ENCODE results near the gene RPL38.

Gene RPL38

GRCh38 chr17:74196541-74197317, 6.7 kb upstream of the RPL38 start:
- Histone ChIP-seq H3K4me3 (ENCODE audit: low read depth in 1 of 2, low read length in 2 of 2) (no peak overlapping the region), H2AFZ (ENCODE audit: low read depth, low read length) (no peak overlapping the region), H3K36me3 (ENCODE audit: insufficient read depth, low read length) (no peaks in the 10 kb centered on the region), H4K20me1 (ENCODE audit: insufficient read depth, low read length) (no peaks in the 10 kb centered on the region; the same call in 1 of the 2 replicates), H3K27ac (ENCODE audit: low read length) (no peak overlapping the region), H3K4me1 (ENCODE audit: insufficient read depth, low read length) (no peaks in the 10 kb centered on the region), H3K27me3 (ENCODE audit: insufficient read depth, low read length, poor library complexity) (peaks cover 35% of the 10 kb centered on the region), H3K79me2 (ENCODE audit: insufficient read depth, low read length) (no peaks in the 10 kb centered on the region), H3K4me2 (ENCODE audit: insufficient read depth, low read length) (no peak overlapping the region), H3K9me3 (ENCODE audit: insufficient read depth, low read length, severe bottlenecking) (no peaks in the 10 kb centered on the region), H3K9ac (ENCODE audit: low read depth, low read length) (no peak overlapping the region)
- ATAC-seq (ENCODE audit: insufficient read depth, low read depth): no peak
- TF ChIP-seq, protein P1, sequence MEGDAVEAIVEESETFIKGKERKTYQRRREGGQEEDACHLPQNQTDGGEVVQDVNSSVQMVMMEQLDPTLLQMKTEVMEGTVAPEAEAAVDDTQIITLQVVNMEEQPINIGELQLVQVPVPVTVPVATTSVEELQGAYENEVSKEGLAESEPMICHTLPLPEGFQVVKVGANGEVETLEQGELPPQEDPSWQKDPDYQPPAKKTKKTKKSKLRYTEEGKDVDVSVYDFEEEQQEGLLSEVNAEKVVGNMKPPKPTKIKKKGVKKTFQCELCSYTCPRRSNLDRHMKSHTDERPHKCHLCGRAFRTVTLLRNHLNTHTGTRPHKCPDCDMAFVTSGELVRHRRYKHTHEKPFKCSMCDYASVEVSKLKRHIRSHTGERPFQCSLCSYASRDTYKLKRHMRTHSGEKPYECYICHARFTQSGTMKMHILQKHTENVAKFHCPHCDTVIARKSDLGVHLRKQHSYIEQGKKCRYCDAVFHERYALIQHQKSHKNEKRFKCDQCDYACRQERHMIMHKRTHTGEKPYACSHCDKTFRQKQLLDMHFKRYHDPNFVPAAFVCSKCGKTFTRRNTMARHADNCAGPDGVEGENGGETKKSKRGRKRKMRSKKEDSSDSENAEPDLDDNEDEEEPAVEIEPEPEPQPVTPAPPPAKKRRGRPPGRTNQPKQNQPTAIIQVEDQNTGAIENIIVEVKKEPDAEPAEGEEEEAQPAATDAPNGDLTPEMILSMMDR (IDR thresholded peaks at IDR 0.05; ENCODE audit: borderline replicate concordance, extremely low read depth, low read length, poor library complexity, severe bottlenecking): no peak
- no peak for TF ChIP-seq EZH2 (IDR thresholded peaks at IDR 0.05; ENCODE audit: borderline replicate concordance, low read depth, low read length, severe bottlenecking)
- no peak for DNase-seq

DNA sequence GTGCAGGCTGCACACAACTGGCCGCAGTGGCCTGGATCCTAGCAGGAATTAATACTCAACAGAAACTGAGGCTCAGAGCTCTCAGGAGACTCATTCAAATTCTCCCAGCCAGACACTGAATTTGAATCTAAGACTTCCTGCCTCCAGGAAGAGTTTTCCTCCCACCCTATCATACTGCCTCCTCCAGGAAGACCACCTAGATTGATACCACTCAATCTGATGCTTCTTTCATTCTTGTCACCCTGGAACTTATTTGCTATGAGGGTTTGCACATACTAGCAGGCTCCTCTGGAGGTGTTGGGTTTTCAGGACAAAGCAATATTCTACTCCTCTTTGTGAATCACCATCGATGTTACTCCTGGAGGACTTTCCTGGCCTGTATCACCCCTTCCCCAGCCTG, 5.7 kb upstream of the RPL38 start:
- Histone ChIP-seq H4K20me1 (ENCODE audit: insufficient read depth, low read length) (no peaks in the 10 kb centered on the region; the same call in 1 of the 2 replicates), H3K79me2 (ENCODE audit: insufficient read depth, low read length) (no peaks in the 10 kb centered on the region), H3K4me1 (ENCODE audit: insufficient read depth, low read length) (peaks cover 2% of the 10 kb centered on the region; the same call in 1 of the 2 replicates), H3K9me3 (ENCODE audit: insufficient read depth, low read length, severe bottlenecking) (no peaks in the 10 kb centered on the region), H3K27ac (ENCODE audit: low read length) (no peak overlapping the region), H3K4me2 (ENCODE audit: insufficient read depth, low read length) (no peak overlapping the region), H3K27me3 (ENCODE audit: insufficient read depth, low read length, poor library complexity) (peaks cover 35% of the 10 kb centered on the region), H3K9ac (ENCODE audit: low read depth, low read length) (no peak overlapping the region), H3K36me3 (ENCODE audit: insufficient read depth, low read length) (no peaks in the 10 kb centered on the region), H2AFZ (ENCODE audit: low read depth, low read length) (no peak overlapping the region), H3K4me3 (ENCODE audit: low read depth in 1 of 2, low read length in 2 of 2) (no peak overlapping the region)
- no peak for ATAC-seq (ENCODE audit: insufficient read depth, low read depth)
- TF ChIP-seq, protein P1 (IDR thresholded peaks at IDR 0.05; ENCODE audit: borderline replicate concordance, extremely low read depth, low read length, poor library complexity, severe bottlenecking): no peak
- no peak for TF ChIP-seq EZH2 (IDR thresholded peaks at IDR 0.05; ENCODE audit: borderline replicate concordance, low read depth, low read length, severe bottlenecking)
- DNase-seq: no peak

- Histone ChIP-seq H3K4me1 (ENCODE audit: insufficient read depth, low read length) (peaks cover 7% of the 10 kb centered on the region), H3K36me3 (ENCODE audit: insufficient read depth, low read length) (peaks cover 2% of the 10 kb centered on the region; the same call in 1 of the 2 replicates), H3K4me2 (ENCODE audit: insufficient read depth, low read length) (no peak overlapping the region), H3K79me2 (ENCODE audit: insufficient read depth, low read length) (peaks cover 2% of the 10 kb centered on the region), H3K9ac (ENCODE audit: low read depth, low read length) (no peak overlapping the region), H3K27me3 (ENCODE audit: insufficient read depth, low read length, poor library complexity) (peaks cover 32% of the 10 kb centered on the region), H3K27ac (ENCODE audit: low read length) (no peak overlapping the region), H3K9me3 (ENCODE audit: insufficient read depth, low read length, severe bottlenecking) (no peaks in the 10 kb centered on the region), H3K4me3 (ENCODE audit: low read depth in 1 of 2, low read length in 2 of 2) (no peak overlapping the region), H4K20me1 (ENCODE audit: insufficient read depth, low read length) (peaks cover 2% of the 10 kb centered on the region), H2AFZ (ENCODE audit: low read depth, low read length) (no peak overlapping the region)
- no peak for ATAC-seq (ENCODE audit: insufficient read depth, low read depth)
- no peak for DNase-seq
- TF ChIP-seq EZH2 (IDR thresholded peaks at IDR 0.05; ENCODE audit: borderline replicate concordance, low read depth, low read length, severe bottlenecking): no peak
- TF ChIP-seq, protein P1 (IDR thresholded peaks at IDR 0.05; ENCODE audit: borderline replicate concordance, extremely low read depth, low read length, poor library complexity, severe bottlenecking): no peak
These were observed 4.8 kb upstream of the RPL38 start for GRCh38 chr17:74198694-74199093.
